ENCODE data around the gene XPO6.

The XPO6 gene

GRCh38 chr16:28098171-28098958, 113.4 kb downstream of the XPO6 start:
- DNase-seq (ENCODE audit: extremely low read depth, low read depth) = no peak

GRCh38 chr16:28096983-28097899, 114.5 kb downstream of the XPO6 start:
- H3K4me3 ChIP-seq (replicated peaks; ENCODE audit: low read depth, low read length) = no peak overlapping the region
- TF ChIP-seq CTCF (IDR thresholded peaks at IDR 0.05; ENCODE audit: low read depth, low read length, missing control alignments) = no peak
- DNase-seq (ENCODE audit: extremely low read depth, low read depth) = no peak

More at GRCh38 chr16:28098171-28098958, 113.4 kb downstream of the XPO6 start:
- no peak for TF ChIP-seq CTCF (IDR thresholded peaks at IDR 0.05; ENCODE audit: low read depth, low read length, missing control alignments)
- H3K4me3 ChIP-seq (replicated peaks; ENCODE audit: low read depth, low read length) = no peak overlapping the region

GRCh38 chr16:28093385-28093725, 118.4 kb downstream of the XPO6 start:
- no peak overlapping the region for H3K4me3 ChIP-seq (replicated peaks; ENCODE audit: low read depth, low read length)
- DNase-seq (ENCODE audit: extremely low read depth, low read depth) = no peak
- no peak for TF ChIP-seq CTCF (IDR thresholded peaks at IDR 0.05; ENCODE audit: low read depth, low read length, missing control alignments)

- no peak for DNase-seq (ENCODE audit: extremely low read depth, low read depth)
- no peak overlapping the region for H3K4me3 ChIP-seq (replicated peaks; ENCODE audit: low read depth, low read length)
These were observed 118.9 kb downstream of the XPO6 start for GRCh38 chr16:28092721-28093384.

GRCh38 chr16:28091656-28092055, 120.1 kb downstream of the XPO6 start:
- no peak overlapping the region for H3K4me3 ChIP-seq (replicated peaks; ENCODE audit: low read depth, low read length)
- TF ChIP-seq CTCF (IDR thresholded peaks at IDR 0.05; ENCODE audit: low read depth, low read length, missing control alignments) = no peak
- DNase-seq (ENCODE audit: extremely low read depth, low read depth) = no peak

More at GRCh38 chr16:28092721-28093384, 118.9 kb downstream of the XPO6 start:
- no peak for TF ChIP-seq CTCF (IDR thresholded peaks at IDR 0.05; ENCODE audit: low read depth, low read length, missing control alignments)

GRCh38 chr16:28090646-28091377, 121.0 kb downstream of the XPO6 start:
- DNase-seq (ENCODE audit: extremely low read depth, low read depth) = no peak
- TF ChIP-seq CTCF (IDR thresholded peaks at IDR 0.05; ENCODE audit: low read depth, low read length, missing control alignments) = peak; percentile 35
- H3K4me3 ChIP-seq (replicated peaks; ENCODE audit: low read depth, low read length) = no peak overlapping the region
